SK-N-SH (cell line): ENCODE data around the gene CD3E. TPM values are rescaled to one million over a fixed set of nuclear protein-coding genes. Genes with fewer than 3 reads are reported as not detected.

Source experiments
- CTCF ChIA-PET: fragments of 300-600, 350-600 bp; formaldehyde crosslinking; extraction: SDS; loops from one replicate; lab custom pipeline; 2021; lab: Yijun Ruan, JAX
- POLR2A ChIA-PET: fragments of 350-600 bp; sonication (Branson Sonifier 250); formaldehyde crosslinking; extraction: SDS; loops from one replicate; lab custom pipeline; 2020; ENCODE audit warnings: antibody characterized with exemption, inconsistent platforms; lab: Yijun Ruan, JAX
- DNase-seq: peaks from one replicate; pipeline ENCODE4 v3.0.0; 2012
- H2AFZ ChIP-seq: fragments of 200-600 bp; sonication (generic); 2 replicates; pipeline ENCODE4 v1.8.1; 2016; ENCODE audit warnings: antibody characterized with exemption, mild to moderate bottlenecking, low read depth
- H3F3A ChIP-seq: fragments of 200-600 bp; sonication (generic); replicated peaks from 2 replicates; pipeline ENCODE3; 2016; ENCODE audit warnings: antibody characterized with exemption, mild to moderate bottlenecking; ENCODE audit not compliant: insufficient read depth
- H3K27ac ChIP-seq, 2 experiments: fragments of 200-500 bp in 1 of 2; fragments of 200-600 bp in 1 of 2; sonication (Bioruptor generic) in 1 of 2; sonication (generic), shearing (Covaris generic) in 1 of 2; 2 replicates each; pipeline versions ENCODE4 v1.5.1 to v1.6.1; 2014 to 2016; ENCODE audit warnings: low read depth in 2 of 2, inconsistent platforms in 1 of 2, low read length in 1 of 2, mild to moderate bottlenecking in 1 of 2, mixed read lengths in 1 of 2
- H3K27me3 ChIP-seq: fragments of 200-600 bp; sonication (generic), shearing (Covaris generic); 2 replicates; pipeline ENCODE4 v1.6.1; 2016; ENCODE audit warnings: mixed run types; ENCODE audit not compliant: insufficient read depth
- H3K36me3 ChIP-seq, 2 experiments: fragments of 200-500 bp in 1 of 2; fragments of 200-600 bp in 1 of 2; sonication (Bioruptor generic) in 1 of 2; sonication (generic) in 1 of 2; replicated peaks in 1 of 2; 2 replicates each; pipeline versions ENCODE3 to v1.5.1; 2014 to 2016; ENCODE audit warnings: low read length in 1 of 2, mild to moderate bottlenecking in 1 of 2; ENCODE audit not compliant: insufficient read depth in 2 of 2, control insufficient read depth in 1 of 2
- H3K4me1 ChIP-seq, 2 experiments: fragments of 200-500 bp in 1 of 2; fragments of 200-600 bp in 1 of 2; sonication (Bioruptor generic) in 1 of 2; sonication (generic), shearing (Covaris generic) in 1 of 2; 2 replicates each; pipeline versions ENCODE4 v1.5.1 to v1.6.1; 2014 to 2016; ENCODE audit warnings: low read depth in 1 of 2, low read length in 1 of 2, mixed run types in 1 of 2; ENCODE audit not compliant: insufficient read depth in 2 of 2, control insufficient read depth in 1 of 2
- H3K4me2 ChIP-seq: fragments of 200-600 bp; sonication (generic), shearing (Covaris generic); 2 replicates; pipeline ENCODE4 v1.6.1; 2017; ENCODE audit warnings: mixed run types
- H3K4me3 ChIP-seq, 2 experiments: fragments of 200-500 bp in 1 of 2; fragments of 200-600 bp in 1 of 2; sonication (Bioruptor generic) in 1 of 2; sonication (generic), shearing (Covaris generic) in 1 of 2; 2 replicates each; pipeline versions ENCODE4 v1.5.1 to v1.8.1; 2014 to 2016; ENCODE audit warnings: low read depth in 2 of 2, inconsistent platforms in 1 of 2, low read length in 1 of 2, mild to moderate bottlenecking in 1 of 2, mixed read lengths in 1 of 2, moderate library complexity in 1 of 2
- H3K79me2 ChIP-seq: fragments of 200-600 bp; sonication (generic); 2 replicates; pipeline ENCODE4 v1.8.1; 2017; ENCODE audit warnings: mild to moderate bottlenecking; ENCODE audit not compliant: insufficient read depth
- H3K9ac ChIP-seq: fragments of 200-600 bp; sonication (generic); 2 replicates; pipeline ENCODE4 v1.6.1; 2017; ENCODE audit warnings: mixed run types
- H3K9me2 ChIP-seq: fragments of 200-600 bp; sonication (generic); 2 replicates; pipeline ENCODE4 v1.6.1; 2017; ENCODE audit warnings: mixed run types
- H3K9me3 ChIP-seq: fragments of 200-600 bp; sonication (generic); 2 replicates; pipeline ENCODE4 v1.6.1; 2017; ENCODE audit warnings: mixed run types, mild to moderate bottlenecking, moderate library complexity
- H4K20me1 ChIP-seq: fragments of 200-600 bp; sonication (generic); 2 replicates; pipeline ENCODE4 v1.6.1; 2017; ENCODE audit warnings: mild to moderate bottlenecking, mixed run types; ENCODE audit not compliant: insufficient read depth
- CHD2 ChIP-seq: fragments of 150-350 bp; IDR thresholded peaks from 2 replicates; pipeline ENCODE4 v1.6.1; 2018; ENCODE audit warnings: low read length; ENCODE audit not compliant: partially characterized antibody
- EP300 ChIP-seq, 2 experiments: IDR thresholded peaks; 2 replicates each; pipeline versions ENCODE4 v1.4.0 to v1.6.1; 2012; ENCODE audit warnings: borderline replicate concordance in 1 of 2, low read depth in 1 of 2, low read length in 1 of 2
- EZH2phosphoT487 ChIP-seq: fragments of 200-600 bp; sonication (generic); IDR thresholded peaks from 2 replicates; pipeline ENCODE4 v1.6.1; 2017; ENCODE audit warnings: low read depth, mixed run types, mild to moderate bottlenecking, antibody characterized with exemption, moderate library complexity, borderline replicate concordance
- FOXJ3 ChIP-seq: sonication (generic); formaldehyde crosslinking; IDR thresholded peaks from 2 replicates; pipeline ENCODE4 v1.5.1; 2020; ENCODE audit warnings: mild to moderate bottlenecking, missing genetic modification reagents
- GATA2 ChIP-seq: sonication (generic); formaldehyde crosslinking; IDR thresholded peaks from 2 replicates; pipeline ENCODE4 v1.5.0; 2020; ENCODE audit warnings: mild to moderate bottlenecking, missing genetic modification reagents
- MXI1 ChIP-seq: IDR thresholded peaks from 2 replicates; pipeline ENCODE4 v1.6.1; 2012; ENCODE audit warnings: mild to moderate bottlenecking, low read depth, low read length, improper control_type of control experiment
- NFIC ChIP-seq: IDR thresholded peaks from 2 replicates; pipeline ENCODE4 v1.4.0; 2012; ENCODE audit warnings: borderline replicate concordance
- RXRA ChIP-seq: IDR thresholded peaks from 2 replicates; pipeline ENCODE4 v1.4.0; 2012; ENCODE audit warnings: low read depth, mild to moderate bottlenecking, borderline replicate concordance
- TCF12 ChIP-seq: IDR thresholded peaks from 2 replicates; pipeline ENCODE4 v1.4.0; 2012
- TEAD4 ChIP-seq: IDR thresholded peaks from 2 replicates; pipeline ENCODE4 v1.4.0; 2012; ENCODE audit warnings: mild to moderate bottlenecking, borderline replicate concordance; ENCODE audit not compliant: insufficient read depth
- YY1 ChIP-seq: IDR thresholded peaks from 2 replicates; pipeline ENCODE4 v1.4.0; 2012; ENCODE audit warnings: low read depth, mild to moderate bottlenecking
- WGBS: methylation state at CpG from one replicate; pipeline ENCODE4 v1.1.6; 2017; ENCODE audit warnings: low lambda C conversion rate; 5-methylcytosine and 5-hydroxymethylcytosine counted together
- polyA plus RNA-seq, 3 experiments: library from polyadenylated mRNA; depleted of rRNA; stranded (reverse); fragments of >200 nt; gene quantifications; 2 replicates each; pipeline ENCODE4 v1.2.3, GENCODE V29; 2012
- TF ChIP-seq, protein P1 (sequence below): fragments of 150-350 bp; IDR thresholded peaks from 2 replicates; pipeline ENCODE4 v1.6.1; 2016; ENCODE audit warnings: mild to moderate bottlenecking, low read depth, low read length
- TF ChIP-seq, protein P2 (sequence below): IDR thresholded peaks from 2 replicates; pipeline ENCODE4 v1.4.0; 2012; ENCODE audit warnings: low read depth, borderline replicate concordance
- TF ChIP-seq, protein P3 (sequence below): IDR thresholded peaks from 2 replicates; pipeline ENCODE4 v1.6.1; 2012; ENCODE audit warnings: mild to moderate bottlenecking, low read depth, low read length, moderate library complexity
- TF ChIP-seq, protein P4 (sequence below): IDR thresholded peaks from 2 replicates; pipeline ENCODE4; 2012
- TF ChIP-seq, protein P5 (sequence below): IDR thresholded peaks from 2 replicates; pipeline ENCODE4 v1.4.0; 2012; ENCODE audit warnings: low read depth, borderline replicate concordance
- TF ChIP-seq, protein P6 (sequence below): IDR thresholded peaks from 2 replicates; pipeline ENCODE4 v1.4.0; 2012; ENCODE audit warnings: low read depth

CD3E gene
- polyA plus RNA-seq, 1 of the 3 experiments (the other 2 are of a cell fraction) = not detected

DNA sequence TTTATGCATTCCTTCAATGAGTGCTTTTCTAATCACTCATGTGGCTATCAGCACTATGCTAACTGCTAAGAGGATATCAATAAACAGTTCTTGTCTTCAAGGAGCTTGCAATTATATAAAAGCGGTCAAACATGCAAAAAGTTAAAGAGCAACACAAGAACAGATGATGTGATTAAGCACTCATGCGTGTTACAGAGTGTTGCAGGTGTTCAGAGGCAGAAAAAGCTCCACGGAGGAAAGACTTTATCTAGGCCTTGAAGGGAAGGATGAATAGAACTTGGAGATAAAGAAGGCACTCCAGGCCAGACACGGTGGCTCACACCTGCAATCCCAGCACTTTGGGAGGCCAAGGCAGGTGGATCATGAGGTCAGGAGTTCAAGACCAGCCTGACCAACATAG lies 13.6 kb downstream of the CD3E start:
- H2AFZ ChIP-seq = no peak overlapping the region
- WGBS = 30% methylated on average over 4 of the region's 4 CpGs
- H3K36me3 ChIP-seq = no peaks in the 10 kb centered on the region
- TF ChIP-seq MXI1 = no peak
- TF ChIP-seq TCF12 = no peak
- H3K4me2 ChIP-seq = no peak overlapping the region
- H3F3A ChIP-seq = no peaks in the 10 kb centered on the region
- H3K27me3 ChIP-seq = peaks cover 38% of the 10 kb centered on the region; the same call in 1 of the 2 replicates
- H3K9me2 ChIP-seq = no peaks in the 10 kb centered on the region
- H3K9ac ChIP-seq = no peak overlapping the region
- H3K4me1 ChIP-seq = no peaks in the 10 kb centered on the region
- ChIA-PET POLR2A (no interaction called here), CTCF (no interaction called here)
- DNase-seq = no peak
- H4K20me1 ChIP-seq = no peaks in the 10 kb centered on the region
- H3K27ac ChIP-seq = no peak overlapping the region
- H3K79me2 ChIP-seq = no peaks in the 10 kb centered on the region
- no peaks in the 10 kb centered on the region for H3K9me3 ChIP-seq
- H3K4me3 ChIP-seq = no peak overlapping the region

DNA sequence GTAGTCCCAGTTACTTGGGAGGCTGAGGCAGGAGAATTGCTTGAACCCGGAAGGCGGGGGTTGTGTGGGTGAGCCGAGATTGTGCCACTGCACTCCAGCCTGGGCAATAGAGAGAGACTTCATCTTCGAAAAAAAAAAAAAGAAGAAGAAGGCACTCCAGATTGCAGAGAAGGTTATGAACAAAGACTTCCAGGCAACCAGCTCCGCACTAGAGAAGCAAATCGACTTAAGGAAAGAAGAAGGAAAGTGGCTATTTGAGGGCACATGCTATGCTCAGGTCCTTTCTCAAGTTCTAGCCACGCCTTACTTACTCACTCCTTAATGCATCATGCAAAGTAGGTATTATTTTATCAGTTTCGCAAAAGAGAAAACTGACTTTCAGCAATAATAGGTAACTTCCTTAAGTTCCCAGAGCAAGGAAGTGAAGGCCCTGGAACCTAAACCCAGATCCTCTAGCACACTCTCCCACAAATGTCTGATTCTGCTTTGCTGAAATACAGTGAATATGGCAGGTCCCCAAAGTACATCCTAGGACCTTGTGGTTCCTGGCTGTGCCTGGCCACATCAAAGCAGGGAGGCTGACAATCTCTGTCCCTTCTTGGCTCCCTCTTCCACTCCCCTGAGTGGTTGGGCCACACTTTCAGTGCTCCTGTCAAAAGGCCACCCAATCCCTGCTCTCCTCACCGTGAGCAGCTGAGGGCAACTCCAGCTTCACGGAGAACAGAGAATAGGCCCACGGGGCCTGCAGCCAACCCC lies 14.2 kb downstream of the CD3E start:
- 44% methylated on average over 11 of the region's 11 CpGs for WGBS
- no peak overlapping the region for H3K4me3 ChIP-seq
- CTCF ChIA-PET = interaction anchor here (0.6 kb wide), 1 partner anchor 121 kb away, joined by 4 read pairs; no protein-coding TSS in a partner anchor
- TF ChIP-seq NFIC (no peak), TEAD4 (no peak), RXRA (no peak), YY1 (no peak), EP300 (IDR thresholded peaks at IDR 0.05; ENCODE audit: borderline replicate concordance in 1 of 2, low read depth in 1 of 2, low read length in 1 of 2) (no peak), GATA2 (no peak), MXI1 (no peak), FOXJ3 (CRISPR knock-in tag) (no peak), TCF12 (no peak), EZH2phosphoT487 (no peak), CHD2 (no peak)
- TF ChIP-seq, protein P1, sequence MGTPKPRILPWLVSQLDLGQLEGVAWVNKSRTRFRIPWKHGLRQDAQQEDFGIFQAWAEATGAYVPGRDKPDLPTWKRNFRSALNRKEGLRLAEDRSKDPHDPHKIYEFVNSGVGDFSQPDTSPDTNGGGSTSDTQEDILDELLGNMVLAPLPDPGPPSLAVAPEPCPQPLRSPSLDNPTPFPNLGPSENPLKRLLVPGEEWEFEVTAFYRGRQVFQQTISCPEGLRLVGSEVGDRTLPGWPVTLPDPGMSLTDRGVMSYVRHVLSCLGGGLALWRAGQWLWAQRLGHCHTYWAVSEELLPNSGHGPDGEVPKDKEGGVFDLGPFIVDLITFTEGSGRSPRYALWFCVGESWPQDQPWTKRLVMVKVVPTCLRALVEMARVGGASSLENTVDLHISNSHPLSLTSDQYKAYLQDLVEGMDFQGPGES = no peak
- TF ChIP-seq, protein P2, sequence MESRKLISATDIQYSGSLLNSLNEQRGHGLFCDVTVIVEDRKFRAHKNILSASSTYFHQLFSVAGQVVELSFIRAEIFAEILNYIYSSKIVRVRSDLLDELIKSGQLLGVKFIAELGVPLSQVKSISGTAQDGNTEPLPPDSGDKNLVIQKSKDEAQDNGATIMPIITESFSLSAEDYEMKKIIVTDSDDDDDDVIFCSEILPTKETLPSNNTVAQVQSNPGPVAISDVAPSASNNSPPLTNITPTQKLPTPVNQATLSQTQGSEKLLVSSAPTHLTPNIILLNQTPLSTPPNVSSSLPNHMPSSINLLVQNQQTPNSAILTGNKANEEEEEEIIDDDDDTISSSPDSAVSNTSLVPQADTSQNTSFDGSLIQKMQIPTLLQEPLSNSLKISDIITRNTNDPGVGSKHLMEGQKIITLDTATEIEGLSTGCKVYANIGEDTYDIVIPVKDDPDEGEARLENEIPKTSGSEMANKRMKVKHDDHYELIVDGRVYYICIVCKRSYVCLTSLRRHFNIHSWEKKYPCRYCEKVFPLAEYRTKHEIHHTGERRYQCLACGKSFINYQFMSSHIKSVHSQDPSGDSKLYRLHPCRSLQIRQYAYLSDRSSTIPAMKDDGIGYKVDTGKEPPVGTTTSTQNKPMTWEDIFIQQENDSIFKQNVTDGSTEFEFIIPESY = no peak
- TF ChIP-seq, protein P3, sequence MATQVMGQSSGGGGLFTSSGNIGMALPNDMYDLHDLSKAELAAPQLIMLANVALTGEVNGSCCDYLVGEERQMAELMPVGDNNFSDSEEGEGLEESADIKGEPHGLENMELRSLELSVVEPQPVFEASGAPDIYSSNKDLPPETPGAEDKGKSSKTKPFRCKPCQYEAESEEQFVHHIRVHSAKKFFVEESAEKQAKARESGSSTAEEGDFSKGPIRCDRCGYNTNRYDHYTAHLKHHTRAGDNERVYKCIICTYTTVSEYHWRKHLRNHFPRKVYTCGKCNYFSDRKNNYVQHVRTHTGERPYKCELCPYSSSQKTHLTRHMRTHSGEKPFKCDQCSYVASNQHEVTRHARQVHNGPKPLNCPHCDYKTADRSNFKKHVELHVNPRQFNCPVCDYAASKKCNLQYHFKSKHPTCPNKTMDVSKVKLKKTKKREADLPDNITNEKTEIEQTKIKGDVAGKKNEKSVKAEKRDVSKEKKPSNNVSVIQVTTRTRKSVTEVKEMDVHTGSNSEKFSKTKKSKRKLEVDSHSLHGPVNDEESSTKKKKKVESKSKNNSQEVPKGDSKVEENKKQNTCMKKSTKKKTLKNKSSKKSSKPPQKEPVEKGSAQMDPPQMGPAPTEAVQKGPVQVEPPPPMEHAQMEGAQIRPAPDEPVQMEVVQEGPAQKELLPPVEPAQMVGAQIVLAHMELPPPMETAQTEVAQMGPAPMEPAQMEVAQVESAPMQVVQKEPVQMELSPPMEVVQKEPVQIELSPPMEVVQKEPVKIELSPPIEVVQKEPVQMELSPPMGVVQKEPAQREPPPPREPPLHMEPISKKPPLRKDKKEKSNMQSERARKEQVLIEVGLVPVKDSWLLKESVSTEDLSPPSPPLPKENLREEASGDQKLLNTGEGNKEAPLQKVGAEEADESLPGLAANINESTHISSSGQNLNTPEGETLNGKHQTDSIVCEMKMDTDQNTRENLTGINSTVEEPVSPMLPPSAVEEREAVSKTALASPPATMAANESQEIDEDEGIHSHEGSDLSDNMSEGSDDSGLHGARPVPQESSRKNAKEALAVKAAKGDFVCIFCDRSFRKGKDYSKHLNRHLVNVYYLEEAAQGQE = no peak
- TF ChIP-seq, protein P4, sequence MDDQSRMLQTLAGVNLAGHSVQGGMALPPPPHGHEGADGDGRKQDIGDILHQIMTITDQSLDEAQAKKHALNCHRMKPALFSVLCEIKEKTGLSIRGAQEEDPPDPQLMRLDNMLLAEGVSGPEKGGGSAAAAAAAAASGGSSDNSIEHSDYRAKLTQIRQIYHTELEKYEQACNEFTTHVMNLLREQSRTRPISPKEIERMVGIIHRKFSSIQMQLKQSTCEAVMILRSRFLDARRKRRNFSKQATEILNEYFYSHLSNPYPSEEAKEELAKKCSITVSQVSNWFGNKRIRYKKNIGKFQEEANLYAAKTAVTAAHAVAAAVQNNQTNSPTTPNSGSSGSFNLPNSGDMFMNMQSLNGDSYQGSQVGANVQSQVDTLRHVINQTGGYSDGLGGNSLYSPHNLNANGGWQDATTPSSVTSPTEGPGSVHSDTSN = no peak
- TF ChIP-seq, protein P5, sequence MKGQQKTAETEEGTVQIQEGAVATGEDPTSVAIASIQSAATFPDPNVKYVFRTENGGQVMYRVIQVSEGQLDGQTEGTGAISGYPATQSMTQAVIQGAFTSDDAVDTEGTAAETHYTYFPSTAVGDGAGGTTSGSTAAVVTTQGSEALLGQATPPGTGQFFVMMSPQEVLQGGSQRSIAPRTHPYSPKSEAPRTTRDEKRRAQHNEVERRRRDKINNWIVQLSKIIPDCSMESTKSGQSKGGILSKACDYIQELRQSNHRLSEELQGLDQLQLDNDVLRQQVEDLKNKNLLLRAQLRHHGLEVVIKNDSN = no peak
- TF ChIP-seq, protein P6, sequence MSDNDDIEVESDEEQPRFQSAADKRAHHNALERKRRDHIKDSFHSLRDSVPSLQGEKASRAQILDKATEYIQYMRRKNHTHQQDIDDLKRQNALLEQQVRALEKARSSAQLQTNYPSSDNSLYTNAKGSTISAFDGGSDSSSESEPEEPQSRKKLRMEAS = no peak

More for the DNA sequence above, 14.2 kb downstream of the CD3E start:
- H3K79me2 ChIP-seq = no peaks in the 10 kb centered on the region
- H3K4me2 ChIP-seq = no peak overlapping the region
- H3K9me3 ChIP-seq = no peaks in the 10 kb centered on the region
- no peaks in the 10 kb centered on the region for H3F3A ChIP-seq
- H3K36me3 ChIP-seq = no peaks in the 10 kb centered on the region
- H3K9ac ChIP-seq = no peak overlapping the region
- POLR2A ChIA-PET = no interaction called here
- H2AFZ ChIP-seq = no peak overlapping the region
- no peaks in the 10 kb centered on the region for H3K4me1 ChIP-seq
- no peaks in the 10 kb centered on the region for H4K20me1 ChIP-seq
- no peaks in the 10 kb centered on the region for H3K9me2 ChIP-seq
- H3K27me3 ChIP-seq = peaks cover 33% of the 10 kb centered on the region; the same call in 1 of the 2 replicates
- H3K27ac ChIP-seq = no peak overlapping the region
- no peak for DNase-seq
